Hematopoietic multipotent progenitor cell treated with erythropoietin and hydrocortisone succinate and interleukin-3 and kit ligand, for 15 days (in vitro differentiated cells): ENCODE measurements around the gene NOP16.
A peak's percentile ranks its signal among the peaks of the same experiment; 100 is the strongest.

Source experiments
- DNase-seq: peaks from one replicate; pipeline ENCODE4 v3.0.0-alpha.2; 2015; ENCODE audit warnings: low spot score

The NOP16 gene

DNA sequence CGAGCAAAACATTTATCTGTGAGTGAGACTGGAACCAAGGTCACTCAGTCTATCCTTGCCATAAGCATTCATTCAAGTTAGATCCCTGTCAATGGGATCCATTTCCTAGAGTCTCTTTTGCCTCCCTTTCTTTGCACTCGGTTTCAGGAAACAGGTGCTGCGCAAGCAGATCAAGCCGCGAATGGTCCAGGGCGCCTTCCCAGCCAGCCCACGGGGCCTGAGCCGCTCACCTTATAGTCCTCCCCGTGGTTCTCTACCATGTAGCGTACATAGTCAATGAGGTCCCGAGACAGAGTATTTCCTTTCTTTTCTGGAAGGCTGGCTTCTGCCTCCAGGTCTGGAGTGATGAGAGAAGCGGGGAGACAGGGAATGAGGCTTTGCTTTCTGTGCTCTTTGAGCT is 3.4 kb downstream of the NOP16 start:
- DNase-seq = no peak

DNA sequence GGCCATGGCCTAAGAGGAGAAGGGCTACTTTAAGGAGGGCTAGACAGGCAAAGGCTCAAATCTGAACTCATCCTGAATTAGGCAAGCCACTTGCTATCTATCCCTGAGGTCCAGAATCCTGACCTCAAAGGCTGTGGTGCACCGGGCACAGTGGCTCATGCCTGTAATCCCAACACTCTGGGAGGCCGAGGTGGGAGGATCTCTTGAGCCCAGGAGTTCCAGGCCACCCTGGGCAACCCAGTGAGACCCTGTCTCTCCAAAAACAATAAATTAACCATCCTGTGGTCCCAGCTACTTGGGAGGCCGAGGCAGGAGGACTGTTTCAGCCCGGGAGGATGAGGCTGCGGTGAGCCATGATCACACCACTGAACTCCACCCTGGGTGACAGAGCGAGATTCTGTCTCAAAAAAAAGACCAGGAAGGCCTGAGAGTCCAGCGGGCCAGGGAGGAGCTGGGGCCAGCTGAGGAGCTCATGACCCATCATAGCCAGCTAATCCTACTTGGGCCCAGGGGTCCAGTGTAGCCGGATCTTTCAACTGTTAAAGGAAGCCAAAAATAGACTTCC is 4.0 kb downstream of the NOP16 start:
- no peak for DNase-seq

DNA sequence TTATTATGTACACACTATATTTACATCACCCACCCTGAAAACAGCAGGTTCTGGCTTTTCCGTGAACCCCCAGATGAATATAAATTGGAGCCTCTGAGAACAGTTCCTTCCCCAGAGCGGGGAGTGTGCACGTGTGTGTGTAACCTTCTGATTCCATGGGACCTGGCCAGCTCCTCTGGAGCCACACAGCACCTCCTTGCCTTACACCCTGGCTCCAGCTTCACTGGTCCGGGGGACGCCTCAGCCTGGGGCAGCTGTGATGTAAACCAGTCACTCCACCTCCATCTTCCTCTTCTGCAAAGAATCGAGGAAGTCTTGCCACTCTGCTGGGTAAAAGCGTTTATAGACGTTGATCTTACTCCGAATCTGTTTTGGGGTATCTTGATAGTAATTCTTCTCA is 4.4 kb downstream of the NOP16 start:
- DNase-seq = no peak

DNA sequence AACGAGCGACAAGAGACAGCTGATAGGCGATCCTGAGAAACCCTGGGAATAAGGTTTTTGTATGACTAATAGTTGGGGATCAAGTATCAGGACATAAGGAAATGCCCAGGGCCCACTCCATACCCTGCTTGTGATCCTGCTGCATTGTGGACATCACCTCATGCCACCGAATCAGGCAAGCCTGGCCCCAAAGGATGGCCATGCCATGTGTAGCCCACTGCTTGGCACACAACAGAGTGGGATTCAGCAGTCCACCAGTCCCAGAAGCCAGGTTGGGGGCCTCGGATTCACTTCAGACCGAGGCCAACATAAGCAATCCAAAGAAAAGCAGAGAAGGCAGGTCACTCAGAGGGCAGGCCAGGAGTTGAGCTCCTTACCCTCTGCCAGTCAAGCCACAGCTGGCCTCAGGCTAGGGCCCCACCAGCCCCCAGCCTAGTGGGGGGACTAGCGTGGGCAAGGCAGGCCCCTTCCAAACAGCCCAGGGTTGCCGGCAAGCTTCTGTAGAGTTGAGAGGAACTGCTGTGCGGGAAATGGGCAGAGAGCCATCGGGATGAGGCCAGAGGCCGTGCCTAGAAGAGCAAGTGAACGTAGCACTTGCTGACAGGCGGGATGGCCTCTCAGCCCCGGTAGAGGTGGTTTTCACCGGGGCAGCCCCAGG is 5.0 kb downstream of the NOP16 start:
- DNase-seq = no peak

DNA sequence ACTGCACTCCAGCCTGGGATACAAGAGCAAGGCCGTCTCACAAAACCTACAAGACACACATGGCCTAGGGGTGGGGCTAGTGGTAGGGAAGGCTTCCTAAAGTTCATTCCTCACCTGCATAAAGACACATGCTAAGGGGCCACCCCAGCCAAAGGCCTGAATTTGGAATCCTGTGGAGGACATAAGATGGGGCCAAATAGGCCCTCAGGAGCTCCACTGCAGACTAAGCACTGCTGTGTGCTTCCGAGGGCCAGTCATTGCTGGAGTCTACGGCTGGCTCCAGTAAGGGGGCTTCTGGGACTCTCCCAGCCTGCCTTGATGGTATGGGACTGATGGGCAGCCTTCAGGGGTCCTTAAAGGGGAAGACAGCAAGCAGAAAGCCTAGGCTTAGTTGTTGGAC is 5.7 kb downstream of the NOP16 start:
- DNase-seq = no peak

DNA sequence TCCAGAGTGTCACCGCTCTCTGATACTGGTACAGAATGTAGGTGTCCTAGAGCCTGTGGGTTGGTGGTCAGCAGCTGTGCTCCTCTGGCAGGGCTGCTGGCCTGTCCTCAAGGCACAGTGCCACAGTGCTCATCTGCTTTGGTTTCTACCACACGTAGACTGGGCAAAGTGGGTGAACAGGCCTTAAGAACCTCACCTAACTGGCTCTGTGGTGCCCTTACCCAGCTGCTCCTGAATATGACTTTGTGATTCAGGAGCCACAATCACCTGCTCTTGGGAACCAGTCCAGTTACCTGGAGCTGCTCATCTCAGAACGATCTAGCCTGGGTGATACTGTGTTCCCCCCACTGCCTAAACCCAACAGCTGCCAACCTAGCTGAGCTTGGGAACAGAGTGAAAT is 6.4 kb downstream of the NOP16 start:
- DNase-seq = no peak

DNA sequence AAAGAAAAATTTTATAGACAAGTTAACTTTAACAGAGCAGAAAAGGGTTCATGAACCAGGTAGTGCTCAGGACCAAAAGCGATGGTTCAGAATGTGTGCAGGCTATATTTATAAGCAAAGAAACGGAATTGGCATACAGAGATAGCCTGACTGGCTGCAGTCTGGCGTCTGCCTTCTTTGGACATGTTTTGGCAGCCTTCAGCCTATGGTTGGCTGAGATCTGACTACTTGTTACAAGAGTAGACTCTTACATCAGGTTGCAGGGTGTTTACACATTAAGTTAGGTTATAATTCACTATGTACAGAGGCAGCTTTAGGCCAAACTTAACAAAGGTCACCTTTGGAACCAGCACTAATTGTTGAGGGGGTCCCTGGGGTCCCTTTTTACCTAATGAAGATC is 7.0 kb downstream of the NOP16 start:
- DNase-seq = no peak

DNA sequence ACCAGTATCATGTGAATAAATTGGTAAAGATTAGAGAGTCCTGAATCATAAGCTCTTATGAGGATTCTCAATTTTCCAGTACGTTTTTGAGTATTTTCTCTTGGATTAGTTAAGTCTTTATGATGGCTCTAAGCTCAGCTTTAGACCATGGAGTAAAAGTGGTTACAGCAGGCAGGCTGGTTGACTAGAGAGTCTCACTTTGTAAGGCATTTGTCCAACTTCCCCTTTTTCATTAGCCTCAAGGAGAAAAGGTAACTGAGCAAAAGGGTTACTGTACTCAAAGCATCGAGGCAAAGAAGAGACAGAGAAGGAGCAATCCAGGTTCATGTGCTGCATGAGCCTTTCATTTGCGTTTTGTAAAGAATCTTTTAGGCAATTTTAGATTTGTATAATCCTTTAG is 8.5 kb downstream of the NOP16 start:
- DNase-seq = no peak

DNA sequence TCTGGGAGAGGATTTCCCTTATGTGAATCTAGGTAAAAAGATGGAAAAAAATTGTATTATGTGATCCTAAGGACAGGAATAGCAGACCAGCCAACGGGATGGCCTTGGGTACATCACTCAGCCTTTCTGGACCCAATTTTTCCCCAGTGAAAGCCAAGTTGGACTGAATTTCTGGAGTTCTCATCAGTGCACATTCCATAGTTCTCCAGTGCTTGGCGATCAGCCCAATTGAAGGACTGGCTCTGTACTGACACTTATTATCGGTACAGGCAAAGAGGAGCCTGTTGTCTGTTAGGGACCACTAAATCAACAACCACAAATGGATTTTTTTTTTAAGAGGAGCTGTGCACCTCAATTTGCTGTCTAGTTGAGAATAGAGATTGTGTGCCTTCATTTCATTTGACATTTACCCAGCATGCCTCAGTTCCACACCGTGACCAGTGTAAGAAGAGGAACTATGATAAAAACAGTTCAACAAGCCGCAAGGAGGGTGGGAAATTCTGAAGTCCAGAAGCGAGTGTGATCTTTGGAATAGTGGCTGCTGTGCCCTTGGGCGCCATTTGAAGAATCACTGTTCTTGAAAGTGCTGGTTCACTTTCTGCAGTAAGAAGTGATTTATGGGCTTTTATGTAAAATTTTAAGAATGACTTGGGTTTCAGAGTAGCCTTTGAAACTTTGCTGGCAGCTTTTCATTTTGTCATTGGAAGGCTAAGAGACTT is 15.1 kb downstream of the NOP16 start:
- DNase-seq = no peak

DNA sequence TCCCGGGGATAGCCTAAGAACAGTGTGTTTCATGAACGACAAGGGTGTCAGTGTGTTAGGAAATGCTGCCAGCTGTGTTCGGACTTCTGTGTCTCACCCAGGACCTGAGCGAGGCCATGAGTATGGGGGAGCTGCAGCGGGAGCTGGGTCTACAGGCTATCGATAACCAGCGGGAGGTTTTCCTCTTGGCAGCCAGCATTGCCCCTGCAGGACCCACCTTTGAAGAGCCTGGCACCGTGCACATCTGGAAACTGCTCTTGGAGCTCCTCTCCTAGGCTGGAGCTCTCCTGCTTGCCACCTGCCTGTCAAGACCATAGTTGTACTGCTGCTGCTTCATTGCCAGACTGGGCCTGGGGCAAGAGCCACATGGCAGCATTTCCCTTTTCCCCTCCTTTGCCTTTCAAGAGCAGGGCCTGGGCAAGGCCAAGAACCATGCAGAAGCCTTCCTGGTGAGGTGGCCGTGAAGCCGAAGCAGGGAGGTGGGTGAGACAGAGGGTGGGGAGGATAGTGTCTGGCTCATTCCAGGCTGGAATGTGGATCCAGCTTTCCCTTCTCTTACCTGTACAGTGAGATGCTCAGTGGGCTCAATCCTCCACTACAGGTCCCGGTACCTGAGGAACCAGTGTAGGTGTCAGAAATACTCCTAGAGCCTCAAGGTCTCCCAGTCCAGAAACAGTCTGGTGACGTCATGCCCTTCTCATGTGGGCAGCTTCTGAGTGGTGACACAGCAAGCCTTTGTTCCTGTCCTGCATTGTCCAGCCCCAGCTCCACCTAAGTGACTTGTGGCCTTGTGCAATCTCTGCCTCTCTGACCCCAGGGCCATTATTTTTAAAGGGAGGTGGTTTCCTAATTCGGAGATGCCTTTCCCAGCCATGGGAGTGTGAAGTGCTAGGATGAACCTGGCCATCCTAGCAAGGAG is 16.5 kb downstream of the NOP16 start:
- no peak for DNase-seq

DNA sequence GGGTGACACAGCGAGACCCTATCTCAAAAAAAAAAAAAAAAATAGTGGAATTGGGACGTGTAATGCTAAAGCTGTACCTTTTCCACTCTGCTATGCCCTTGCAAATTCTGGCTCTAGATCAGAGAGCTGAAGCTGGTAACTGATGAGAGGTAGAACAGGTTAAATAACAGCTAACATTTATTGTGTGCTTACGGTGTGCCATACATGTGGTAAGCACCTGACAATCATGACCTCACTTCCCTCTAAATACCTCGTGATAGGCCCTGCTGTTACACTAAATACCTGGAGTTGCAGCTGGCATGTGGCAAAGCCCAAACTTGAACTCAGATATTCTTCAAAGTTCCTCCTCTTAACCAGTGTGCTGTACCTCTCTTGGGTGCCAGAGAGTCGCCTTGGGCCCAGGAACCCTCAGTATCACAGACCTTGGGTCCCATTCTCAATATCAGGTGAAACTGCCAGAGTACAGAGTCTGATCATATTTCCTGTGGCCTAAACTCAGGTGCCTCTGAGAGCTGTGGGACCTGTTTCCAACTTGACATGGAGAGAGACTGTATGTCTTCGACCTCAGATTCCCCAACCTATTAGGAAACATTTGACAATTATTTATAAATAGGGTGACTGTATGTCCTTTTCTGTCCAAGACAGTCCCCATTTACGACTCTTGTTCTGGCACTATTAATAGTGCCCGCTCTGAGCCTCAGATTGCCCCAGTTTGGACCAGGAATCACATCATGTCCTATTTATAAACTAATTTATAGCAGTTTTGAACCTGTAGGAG is 18.3 kb downstream of the NOP16 start:
- no peak for DNase-seq

DNA sequence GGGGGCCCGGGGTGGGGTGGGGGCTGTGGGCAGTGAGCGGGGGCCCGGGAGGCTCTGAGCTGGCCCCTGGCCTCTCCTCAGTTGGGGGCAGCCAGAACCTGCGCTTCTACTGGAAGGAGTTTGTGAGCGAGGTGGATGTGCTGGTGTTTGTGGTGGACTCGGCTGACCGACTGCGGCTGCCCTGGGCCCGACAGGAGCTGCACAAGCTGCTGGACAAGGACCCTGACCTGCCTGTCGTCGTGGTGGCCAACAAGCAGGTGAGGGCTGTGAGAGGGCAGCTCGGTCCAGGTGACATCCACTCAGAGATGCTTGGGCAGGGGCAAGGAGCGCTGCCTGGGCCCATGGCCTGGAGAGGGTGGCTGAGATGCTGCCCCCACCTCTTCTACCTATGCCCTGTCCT is 19.7 kb downstream of the NOP16 start:
- DNase-seq = no peak

DNA sequence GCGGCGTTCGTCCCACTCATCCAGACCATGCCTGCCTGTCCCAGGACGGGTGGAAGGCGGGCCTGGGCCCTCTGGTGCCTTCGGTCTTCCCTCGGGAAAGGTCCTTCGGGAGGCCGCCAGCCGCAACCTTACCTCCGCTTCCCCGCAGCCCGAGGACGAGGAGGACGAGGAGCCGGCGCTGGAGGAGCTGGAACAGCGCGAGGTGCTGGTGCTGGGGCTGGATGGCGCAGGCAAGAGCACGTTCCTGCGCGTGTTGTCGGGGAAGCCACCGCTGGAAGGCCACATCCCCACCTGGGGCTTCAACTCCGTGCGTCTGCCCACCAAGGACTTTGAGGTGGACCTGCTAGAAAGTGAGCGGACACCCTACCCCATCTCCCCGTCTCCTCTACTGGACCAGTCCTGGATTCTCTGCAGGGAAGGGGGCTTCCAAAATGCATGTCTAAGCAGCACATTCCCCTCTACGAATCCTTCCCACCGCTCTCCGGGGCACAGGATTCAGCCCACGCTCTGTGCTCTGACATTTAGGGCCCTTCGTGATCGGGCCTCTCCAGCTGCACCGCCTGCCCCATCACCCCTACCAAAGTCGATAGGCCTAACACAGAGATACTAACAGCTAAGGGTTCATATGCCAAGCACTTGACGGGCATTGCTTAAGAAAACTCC is 22.0 kb downstream of the NOP16 start:
- no peak for DNase-seq

DNA sequence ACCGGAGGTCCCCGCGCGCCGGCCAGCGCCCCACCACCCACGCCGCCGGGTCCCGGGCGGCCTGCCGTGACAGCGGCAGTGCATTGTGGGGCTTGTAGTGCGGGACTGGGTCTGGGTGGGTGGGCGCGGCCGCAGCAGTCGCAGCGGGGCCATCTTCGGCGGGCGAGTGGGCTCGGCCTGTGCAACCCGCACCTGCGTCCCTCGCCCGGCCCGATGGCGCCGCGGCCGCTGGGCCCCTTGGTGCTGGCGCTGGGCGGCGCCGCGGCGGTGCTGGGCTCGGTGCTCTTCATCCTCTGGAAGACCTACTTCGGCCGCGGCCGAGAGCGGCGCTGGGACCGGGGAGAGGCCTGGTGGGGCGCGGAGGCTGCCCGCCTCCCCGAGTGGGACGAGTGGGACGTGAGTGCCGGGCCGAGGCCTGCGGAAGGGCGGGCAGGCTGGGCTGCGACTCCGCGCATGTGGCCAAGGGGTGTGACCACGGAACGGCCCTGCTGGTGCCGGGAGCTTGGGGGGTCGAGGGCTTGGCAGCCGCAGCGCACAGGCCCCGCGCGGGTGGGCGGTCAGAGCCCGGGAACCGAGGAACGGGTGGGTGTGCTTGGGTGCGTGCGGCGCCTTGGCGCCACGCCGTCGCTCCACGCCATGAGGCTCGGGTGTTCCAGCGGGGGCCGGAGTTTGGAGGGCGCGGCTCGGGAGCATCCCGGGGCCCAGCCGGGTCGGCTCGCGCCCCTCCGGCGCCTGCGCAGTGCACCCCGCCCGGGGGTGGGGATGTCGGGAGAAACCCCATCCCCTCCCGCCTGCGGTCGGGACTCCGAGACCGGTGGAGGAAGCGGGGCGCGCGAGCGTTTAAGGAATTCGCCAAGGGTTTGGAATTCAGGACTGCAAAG is 22.8 kb downstream of the NOP16 start, which contains the start of gene ARL10:
Gene ARL10, plus strand, starts transcription at position 137 of the 881 bp plus-strand sequence. Its CDS starts 77 bp downstream, at position 214.
- no peak for DNase-seq

DNA sequence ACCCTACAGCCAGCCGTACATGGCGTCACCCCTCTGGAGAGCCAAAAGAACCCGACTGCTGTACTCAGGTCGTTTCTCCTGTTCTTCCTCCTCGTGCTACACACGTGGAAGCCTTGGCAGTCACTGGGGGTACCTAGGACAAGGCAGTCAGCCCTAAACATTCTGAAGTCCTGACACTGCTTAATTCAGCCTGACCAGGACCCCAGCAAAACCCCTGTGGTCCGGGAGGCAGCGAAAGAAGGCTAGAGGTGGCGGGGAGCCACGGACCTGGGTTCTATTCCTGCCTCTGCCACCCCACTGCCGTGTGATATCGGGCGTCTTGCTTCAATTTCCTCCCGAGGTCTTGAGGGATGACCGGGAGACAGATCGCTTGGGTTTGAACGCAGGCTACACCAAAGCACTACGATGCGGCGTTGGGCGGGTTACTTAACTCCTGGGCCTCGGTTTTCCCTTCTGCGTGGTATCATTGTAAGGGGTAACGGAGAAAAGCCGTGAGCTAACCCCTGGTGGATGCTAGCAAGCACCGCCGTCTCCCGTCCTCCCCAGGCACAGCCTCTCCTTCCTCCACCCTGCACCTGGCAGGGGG is 23.5 kb downstream of the NOP16 start:
- no peak for DNase-seq

DNA sequence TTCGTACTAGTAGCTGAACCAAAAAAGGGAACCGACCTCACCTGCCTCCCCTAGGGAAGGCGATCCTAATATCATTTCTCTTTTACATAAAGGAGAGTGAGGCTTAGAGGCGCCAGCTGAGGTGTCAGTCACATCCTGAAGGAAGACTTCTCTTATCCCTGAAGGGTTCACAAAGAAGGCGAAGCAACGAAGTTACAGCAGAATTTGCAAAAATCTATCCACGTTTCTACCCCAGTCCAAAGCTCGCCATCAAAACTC is 26.2 kb downstream of the NOP16 start:
- no peak for DNase-seq

DNA sequence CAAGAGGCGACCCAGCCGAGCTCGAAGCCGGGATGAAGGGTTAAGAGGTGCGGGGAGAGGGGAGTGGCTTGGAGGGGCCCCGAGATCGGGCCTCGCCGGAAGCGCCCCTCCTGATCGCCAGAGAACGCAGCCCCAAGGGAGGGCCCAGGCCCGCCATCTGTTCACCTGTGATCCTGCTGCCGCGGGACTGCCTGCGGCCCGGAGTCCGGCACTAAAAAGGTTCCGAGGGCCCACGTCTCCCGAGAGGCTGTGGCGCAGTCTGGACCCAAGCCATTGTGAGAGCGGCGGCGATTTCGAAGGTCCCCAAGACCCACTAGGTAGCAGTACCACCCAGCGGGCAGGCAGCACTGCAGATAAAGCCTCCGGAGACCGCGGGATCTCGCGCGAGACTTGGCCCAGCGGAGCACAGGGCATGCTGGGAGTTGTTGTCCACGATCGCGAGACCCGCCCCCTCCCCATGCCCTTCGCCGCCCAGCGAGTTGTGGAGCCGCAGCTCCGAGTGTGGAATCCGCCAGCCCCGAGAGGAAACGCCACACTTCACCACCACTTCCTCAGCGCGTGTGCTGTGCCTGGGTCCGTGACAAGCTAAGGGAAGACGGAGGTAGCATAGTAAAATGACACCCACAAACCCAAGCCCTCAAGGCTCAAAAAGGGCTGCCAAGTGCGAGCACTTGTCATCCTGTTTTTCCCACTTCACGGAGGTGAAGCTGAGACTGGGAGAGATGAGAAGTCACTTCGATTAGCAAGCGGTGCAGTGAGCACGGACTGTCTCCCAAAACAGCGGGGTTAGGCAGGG is 26.8 kb downstream of the NOP16 start, which contains the start of gene KIAA1191:
Gene KIAA1191, minus strand, starts transcription at position 328 of the 796 bp plus-strand sequence. CDS start 2,256 bp downstream, outside the sequence.
- peak; percentile 89 for DNase-seq

DNA sequence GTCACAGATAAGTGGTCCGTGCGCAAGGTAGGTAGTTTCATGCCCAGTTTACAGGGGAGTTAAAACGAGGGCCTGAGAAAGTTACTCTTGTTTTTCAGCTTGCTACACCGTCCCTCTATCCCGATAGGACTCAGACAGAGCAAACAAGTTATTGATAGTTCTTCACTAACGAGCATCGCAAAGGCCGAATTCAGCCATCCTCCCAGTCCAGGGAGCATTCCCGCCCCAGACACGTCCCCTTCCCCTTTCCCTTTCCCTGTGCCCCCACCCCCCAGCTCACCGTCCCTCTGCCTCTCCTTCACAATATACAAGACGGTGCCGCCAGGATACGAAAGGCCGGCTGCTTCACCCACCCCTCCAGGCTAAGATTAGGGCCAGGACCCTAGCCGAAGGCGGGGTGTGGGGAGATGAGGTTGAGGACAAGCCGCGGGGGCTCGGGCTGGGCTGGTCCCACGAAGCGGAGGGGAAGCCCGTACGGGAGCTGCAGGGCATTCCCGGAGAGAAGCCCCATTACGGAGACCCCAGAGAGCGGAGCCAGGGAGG is 27.4 kb downstream of the NOP16 start:
- peak; percentile 13 for DNase-seq

DNA sequence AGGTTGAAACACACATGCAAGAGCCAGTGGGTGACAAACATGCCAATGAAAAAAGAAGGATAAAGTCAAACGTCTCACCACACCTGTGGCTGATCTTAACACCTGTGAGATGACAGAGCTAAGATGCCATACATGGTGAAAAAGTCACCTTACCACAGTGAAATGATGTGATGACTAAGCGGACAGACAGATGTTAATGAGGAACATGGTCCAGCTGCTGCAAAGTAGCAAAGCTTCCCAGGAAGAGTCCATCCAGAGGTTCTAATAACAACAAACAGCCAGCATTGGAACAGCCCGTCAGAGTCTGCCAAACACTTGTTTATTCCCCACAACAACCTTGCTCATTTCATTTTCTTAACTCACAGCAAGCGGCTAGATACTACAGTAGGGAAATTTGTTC is 28.7 kb downstream of the NOP16 start:
- no peak for DNase-seq
